ENCODE data around the gene COQ9. TPM values are rescaled to one million over a fixed set of nuclear protein-coding genes. Genes with fewer than 3 reads are reported as not detected.
A peak's percentile ranks its signal among the peaks of the same experiment; 100 is the strongest.

The COQ9 gene
- total RNA-seq, 2 donors from 2014 or later: 34.2 to 42.9 TPM

- H3K27ac Mint-ChIP-seq: no peak overlapping the region
- DNase-seq (ENCODE audit: low spot score) (no peak), ATAC-seq (no peak)
- H3K27me3 Mint-ChIP-seq: no peaks in the 10 kb centered on the region
- no peaks in the 10 kb centered on the region for H3K9me3 Mint-ChIP-seq
- peaks cover 3 to 15% of the 10 kb centered on the region in 2 donors for H3K4me1 Mint-ChIP-seq (ENCODE audit: low read depth in 2 of 2)
- H3K36me3 Mint-ChIP-seq: peaks cover 15% of the 10 kb centered on the region
- H3K4me3 Mint-ChIP-seq: no peak overlapping the region
These were observed 23.9 kb downstream of the COQ9 start for GRCh38 chr16:57471209-57471608.

- Mint-ChIP-seq H3K9me3 (no peaks in the 10 kb centered on the region), H3K36me3 (peaks cover 15% of the 10 kb centered on the region), H3K27ac (peak overlapping the region in 1 of 2 donors; percentile 27), H3K4me1 (ENCODE audit: low read depth in 2 of 2) (peaks cover 8 to 17% of the 10 kb centered on the region in 2 donors), H3K4me3 (no peak overlapping the region), H3K27me3 (no peaks in the 10 kb centered on the region)
- DNase-seq (ENCODE audit: low spot score): no peak
- ATAC-seq: no peak
These were observed 24.8 kb downstream of the COQ9 start for GRCh38 chr16:57471852-57472664.

- Mint-ChIP-seq H3K27ac (no peak overlapping the region), H3K4me3 (no peak overlapping the region), H3K36me3 (peaks cover 15% of the 10 kb centered on the region), H3K27me3 (no peaks in the 10 kb centered on the region), H3K9me3 (no peaks in the 10 kb centered on the region), H3K4me1 (ENCODE audit: low read depth in 2 of 2) (peaks cover 8 to 17% of the 10 kb centered on the region in 2 donors)
- DNase-seq (ENCODE audit: low spot score) (no peak), ATAC-seq (no peak)
These were observed 25.4 kb downstream of the COQ9 start for GRCh38 chr16:57472665-57473060.

- Mint-ChIP-seq H3K36me3 (peaks cover 10% of the 10 kb centered on the region), H3K4me3 (no peak overlapping the region), H3K9me3 (no peaks in the 10 kb centered on the region), H3K27me3 (no peaks in the 10 kb centered on the region), H3K27ac (no peak overlapping the region), H3K4me1 (ENCODE audit: low read depth in 2 of 2) (peaks cover 8 to 16% of the 10 kb centered on the region in 2 donors)
- DNase-seq (ENCODE audit: low spot score): no peak
- ATAC-seq: no peak
These were observed 26.0 kb downstream of the COQ9 start for GRCh38 chr16:57473176-57473840.

GRCh38 chr16:57473906-57474305 lies 26.6 kb downstream of the COQ9 start:
- Mint-ChIP-seq H3K9me3 (no peaks in the 10 kb centered on the region), H3K4me3 (no peak overlapping the region), H3K27me3 (no peaks in the 10 kb centered on the region), H3K36me3 (peaks cover 5% of the 10 kb centered on the region), H3K4me1 (ENCODE audit: low read depth in 2 of 2) (peaks cover 8 to 19% of the 10 kb centered on the region in 2 donors), H3K27ac (no peak overlapping the region)
- DNase-seq (ENCODE audit: low spot score) (no peak), ATAC-seq (no peak)

GRCh38 chr16:57474671-57475661 lies 27.7 kb downstream of the COQ9 start:
- ATAC-seq (peak in 1 of 2 donors; percentile 1), DNase-seq (ENCODE audit: low spot score) (no peak)
- Mint-ChIP-seq H3K27me3 (no peaks in the 10 kb centered on the region), H3K27ac (peak overlapping the region in 1 of 2 donors; percentile 27), H3K4me1 (ENCODE audit: low read depth in 2 of 2) (peaks cover 8 to 23% of the 10 kb centered on the region in 2 donors), H3K9me3 (no peaks in the 10 kb centered on the region), H3K36me3 (peaks cover 5% of the 10 kb centered on the region), H3K4me3 (peak overlapping the region; percentile 45)

GRCh38 chr16:57475711-57476339 lies 28.5 kb downstream of the COQ9 start:
- no peaks in the 10 kb centered on the region for H3K27me3 Mint-ChIP-seq
- H3K9me3 Mint-ChIP-seq: no peaks in the 10 kb centered on the region
- peak; percentile 84 for DNase-seq (ENCODE audit: low spot score)
- H3K36me3 Mint-ChIP-seq: peaks cover 5% of the 10 kb centered on the region
- H3K4me1 Mint-ChIP-seq (ENCODE audit: low read depth in 2 of 2): peaks cover 8 to 23% of the 10 kb centered on the region in 2 donors
- H3K27ac Mint-ChIP-seq: peak overlapping the region in 1 of 2 donors; percentile 27
- peak overlapping the region; percentile 45 for H3K4me3 Mint-ChIP-seq
- peak; percentile 95 to 96 for ATAC-seq

GRCh38 chr16:57476546-57477410 lies 29.5 kb downstream of the COQ9 start:
- no peak for DNase-seq (ENCODE audit: low spot score)
- H3K36me3 Mint-ChIP-seq: peaks cover 5% of the 10 kb centered on the region
- no peak overlapping the region for H3K4me3 Mint-ChIP-seq
- H3K9me3 Mint-ChIP-seq: no peaks in the 10 kb centered on the region
- peaks cover 8 to 23% of the 10 kb centered on the region in 2 donors for H3K4me1 Mint-ChIP-seq (ENCODE audit: low read depth in 2 of 2)
- ATAC-seq: no peak
- no peaks in the 10 kb centered on the region for H3K27me3 Mint-ChIP-seq
- H3K27ac Mint-ChIP-seq: peak overlapping the region in 1 of 2 donors; percentile 17

- H3K27ac Mint-ChIP-seq: no peak overlapping the region
- H3K27me3 Mint-ChIP-seq: no peaks in the 10 kb centered on the region
- ATAC-seq (no peak), DNase-seq (ENCODE audit: low spot score) (no peak)
- no peaks in the 10 kb centered on the region for H3K9me3 Mint-ChIP-seq
- H3K4me1 Mint-ChIP-seq (ENCODE audit: low read depth in 2 of 2): peaks cover 8 to 20% of the 10 kb centered on the region in 2 donors
- H3K4me3 Mint-ChIP-seq: no peak overlapping the region
- H3K36me3 Mint-ChIP-seq: no peaks in the 10 kb centered on the region
These were observed 30.4 kb downstream of the COQ9 start for GRCh38 chr16:57477531-57478202.

GRCh38 chr16:57478396-57479204 lies 31.3 kb downstream of the COQ9 start:
- H3K4me1 Mint-ChIP-seq (ENCODE audit: low read depth in 2 of 2): peaks cover 8 to 20% of the 10 kb centered on the region in 2 donors

GRCh38 chr16:57479205-57479975 lies 32.1 kb downstream of the COQ9 start:
- Mint-ChIP-seq H3K27me3 (no peaks in the 10 kb centered on the region), H3K9me3 (no peaks in the 10 kb centered on the region), H3K36me3 (no peaks in the 10 kb centered on the region), H3K4me1 (ENCODE audit: low read depth in 2 of 2) (peaks cover 8 to 20% of the 10 kb centered on the region in 2 donors), H3K27ac (peak overlapping the region in 1 of 2 donors; percentile 61), H3K4me3 (no peak overlapping the region)
- DNase-seq (ENCODE audit: low spot score) (no peak), ATAC-seq (no peak)

More at GRCh38 chr16:57478396-57479204, 31.3 kb downstream of the COQ9 start:
- DNase-seq (ENCODE audit: low spot score): no peak
- Mint-ChIP-seq H3K27me3 (no peaks in the 10 kb centered on the region), H3K36me3 (no peaks in the 10 kb centered on the region), H3K27ac (peak overlapping the region in 1 of 2 donors; percentile 77), H3K4me3 (no peak overlapping the region), H3K9me3 (no peaks in the 10 kb centered on the region)
- no peak for ATAC-seq

Data from natural killer cell treated with Interleukin-12 subunit alpha and Interleukin-12 subunit beta and Interleukin-15 and Interleukin-18, amount 100 ng/mL, for 72 hours (primary cell).